ENCODE results near the gene DAD1. TPM values are rescaled to one million over a fixed set of nuclear protein-coding genes. Genes with fewer than 3 reads are reported as not detected.

DAD1 gene
- polyA plus RNA-seq, 1 of the 3 experiments (the other 2 are of a cell fraction): 406 TPM

DNA sequence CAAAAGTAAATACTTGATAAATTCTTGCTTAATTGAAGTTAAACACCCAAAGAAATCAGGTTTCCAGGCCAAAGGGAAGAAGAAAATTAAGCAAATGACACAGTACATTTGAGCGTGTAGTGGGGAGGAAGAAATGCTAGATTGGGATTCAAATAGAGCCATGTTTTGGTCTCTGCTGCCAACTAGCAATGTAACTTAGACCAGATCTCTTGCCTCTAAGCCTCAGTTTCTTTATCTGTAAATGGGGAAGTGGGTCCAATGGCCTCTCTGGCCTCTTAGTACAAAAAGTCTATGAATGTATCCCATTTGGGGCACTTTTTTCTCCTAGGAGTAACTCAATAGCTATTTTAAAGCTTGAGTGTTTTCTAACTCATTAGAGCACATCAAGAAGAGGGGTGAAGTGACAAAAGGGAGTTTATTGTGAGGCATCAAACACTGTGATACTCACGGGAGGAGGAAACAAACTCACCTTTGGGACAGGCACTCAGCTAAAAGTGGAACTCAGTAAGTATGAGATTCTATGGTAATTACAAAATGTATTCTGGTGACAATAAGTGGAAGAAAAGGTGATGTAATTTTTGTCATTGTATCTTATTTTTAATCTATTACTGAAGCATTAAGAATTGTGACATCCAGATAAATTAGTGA, 55.8 kb downstream of the DAD1 start:
- H3K27ac ChIP-seq (ENCODE audit: low read depth in 2 of 2, low read length in 1 of 2): peak overlapping the region in 1 of 2 experiments; percentile 32; a peak in 2 of 4 replicates
- TF ChIP-seq TEAD4 (IDR thresholded peaks at IDR 0.05; ENCODE audit: borderline replicate concordance, insufficient read depth) (no peak), EP300 (IDR thresholded peaks at IDR 0.05; ENCODE audit: borderline replicate concordance in 1 of 2, low read depth in 1 of 2, low read length in 1 of 2) (no peak), EZH2phosphoT487 (IDR thresholded peaks at IDR 0.05; ENCODE audit: borderline replicate concordance, low read depth) (no peak), JUND (IDR thresholded peaks at IDR 0.05) (no peak), ELF1 (IDR thresholded peaks at IDR 0.05) (no peak), MEF2A (IDR thresholded peaks at IDR 0.05; ENCODE audit: borderline replicate concordance, low read depth) (no peak), RFX5 (IDR thresholded peaks at IDR 0.05; ENCODE audit: low read length) (no peak), SMC3 (IDR thresholded peaks at IDR 0.05; ENCODE audit: low read depth, low read length) (no peak), POLR2AphosphoS5 (IDR thresholded peaks at IDR 0.05; ENCODE audit: low read depth, low read length) (no peak), NFIC (IDR thresholded peaks at IDR 0.05; ENCODE audit: borderline replicate concordance) (no peak)
- TF ChIP-seq, protein P1, sequence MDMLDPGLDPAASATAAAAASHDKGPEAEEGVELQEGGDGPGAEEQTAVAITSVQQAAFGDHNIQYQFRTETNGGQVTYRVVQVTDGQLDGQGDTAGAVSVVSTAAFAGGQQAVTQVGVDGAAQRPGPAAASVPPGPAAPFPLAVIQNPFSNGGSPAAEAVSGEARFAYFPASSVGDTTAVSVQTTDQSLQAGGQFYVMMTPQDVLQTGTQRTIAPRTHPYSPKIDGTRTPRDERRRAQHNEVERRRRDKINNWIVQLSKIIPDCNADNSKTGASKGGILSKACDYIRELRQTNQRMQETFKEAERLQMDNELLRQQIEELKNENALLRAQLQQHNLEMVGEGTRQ (IDR thresholded peaks at IDR 0.05; ENCODE audit: borderline replicate concordance, low read depth, low read length): no peak
- TF ChIP-seq, protein P2, sequence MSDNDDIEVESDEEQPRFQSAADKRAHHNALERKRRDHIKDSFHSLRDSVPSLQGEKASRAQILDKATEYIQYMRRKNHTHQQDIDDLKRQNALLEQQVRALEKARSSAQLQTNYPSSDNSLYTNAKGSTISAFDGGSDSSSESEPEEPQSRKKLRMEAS (IDR thresholded peaks at IDR 0.05; ENCODE audit: low read depth): no peak
- TF ChIP-seq, protein P3, sequence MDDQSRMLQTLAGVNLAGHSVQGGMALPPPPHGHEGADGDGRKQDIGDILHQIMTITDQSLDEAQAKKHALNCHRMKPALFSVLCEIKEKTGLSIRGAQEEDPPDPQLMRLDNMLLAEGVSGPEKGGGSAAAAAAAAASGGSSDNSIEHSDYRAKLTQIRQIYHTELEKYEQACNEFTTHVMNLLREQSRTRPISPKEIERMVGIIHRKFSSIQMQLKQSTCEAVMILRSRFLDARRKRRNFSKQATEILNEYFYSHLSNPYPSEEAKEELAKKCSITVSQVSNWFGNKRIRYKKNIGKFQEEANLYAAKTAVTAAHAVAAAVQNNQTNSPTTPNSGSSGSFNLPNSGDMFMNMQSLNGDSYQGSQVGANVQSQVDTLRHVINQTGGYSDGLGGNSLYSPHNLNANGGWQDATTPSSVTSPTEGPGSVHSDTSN (IDR thresholded peaks at IDR 0.05): no peak
- TF ChIP-seq, protein P4, sequence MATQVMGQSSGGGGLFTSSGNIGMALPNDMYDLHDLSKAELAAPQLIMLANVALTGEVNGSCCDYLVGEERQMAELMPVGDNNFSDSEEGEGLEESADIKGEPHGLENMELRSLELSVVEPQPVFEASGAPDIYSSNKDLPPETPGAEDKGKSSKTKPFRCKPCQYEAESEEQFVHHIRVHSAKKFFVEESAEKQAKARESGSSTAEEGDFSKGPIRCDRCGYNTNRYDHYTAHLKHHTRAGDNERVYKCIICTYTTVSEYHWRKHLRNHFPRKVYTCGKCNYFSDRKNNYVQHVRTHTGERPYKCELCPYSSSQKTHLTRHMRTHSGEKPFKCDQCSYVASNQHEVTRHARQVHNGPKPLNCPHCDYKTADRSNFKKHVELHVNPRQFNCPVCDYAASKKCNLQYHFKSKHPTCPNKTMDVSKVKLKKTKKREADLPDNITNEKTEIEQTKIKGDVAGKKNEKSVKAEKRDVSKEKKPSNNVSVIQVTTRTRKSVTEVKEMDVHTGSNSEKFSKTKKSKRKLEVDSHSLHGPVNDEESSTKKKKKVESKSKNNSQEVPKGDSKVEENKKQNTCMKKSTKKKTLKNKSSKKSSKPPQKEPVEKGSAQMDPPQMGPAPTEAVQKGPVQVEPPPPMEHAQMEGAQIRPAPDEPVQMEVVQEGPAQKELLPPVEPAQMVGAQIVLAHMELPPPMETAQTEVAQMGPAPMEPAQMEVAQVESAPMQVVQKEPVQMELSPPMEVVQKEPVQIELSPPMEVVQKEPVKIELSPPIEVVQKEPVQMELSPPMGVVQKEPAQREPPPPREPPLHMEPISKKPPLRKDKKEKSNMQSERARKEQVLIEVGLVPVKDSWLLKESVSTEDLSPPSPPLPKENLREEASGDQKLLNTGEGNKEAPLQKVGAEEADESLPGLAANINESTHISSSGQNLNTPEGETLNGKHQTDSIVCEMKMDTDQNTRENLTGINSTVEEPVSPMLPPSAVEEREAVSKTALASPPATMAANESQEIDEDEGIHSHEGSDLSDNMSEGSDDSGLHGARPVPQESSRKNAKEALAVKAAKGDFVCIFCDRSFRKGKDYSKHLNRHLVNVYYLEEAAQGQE (IDR thresholded peaks at IDR 0.05; ENCODE audit: low read depth, low read length): no peak
- TF ChIP-seq, protein P5, sequence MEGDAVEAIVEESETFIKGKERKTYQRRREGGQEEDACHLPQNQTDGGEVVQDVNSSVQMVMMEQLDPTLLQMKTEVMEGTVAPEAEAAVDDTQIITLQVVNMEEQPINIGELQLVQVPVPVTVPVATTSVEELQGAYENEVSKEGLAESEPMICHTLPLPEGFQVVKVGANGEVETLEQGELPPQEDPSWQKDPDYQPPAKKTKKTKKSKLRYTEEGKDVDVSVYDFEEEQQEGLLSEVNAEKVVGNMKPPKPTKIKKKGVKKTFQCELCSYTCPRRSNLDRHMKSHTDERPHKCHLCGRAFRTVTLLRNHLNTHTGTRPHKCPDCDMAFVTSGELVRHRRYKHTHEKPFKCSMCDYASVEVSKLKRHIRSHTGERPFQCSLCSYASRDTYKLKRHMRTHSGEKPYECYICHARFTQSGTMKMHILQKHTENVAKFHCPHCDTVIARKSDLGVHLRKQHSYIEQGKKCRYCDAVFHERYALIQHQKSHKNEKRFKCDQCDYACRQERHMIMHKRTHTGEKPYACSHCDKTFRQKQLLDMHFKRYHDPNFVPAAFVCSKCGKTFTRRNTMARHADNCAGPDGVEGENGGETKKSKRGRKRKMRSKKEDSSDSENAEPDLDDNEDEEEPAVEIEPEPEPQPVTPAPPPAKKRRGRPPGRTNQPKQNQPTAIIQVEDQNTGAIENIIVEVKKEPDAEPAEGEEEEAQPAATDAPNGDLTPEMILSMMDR (IDR thresholded peaks at IDR 0.05): no peak
- 77% methylated on average over 2 of the region's 2 CpGs for WGBS (ENCODE audit: low lambda C conversion rate)
- ChIA-PET POLR2A (no interaction called here), CTCF (interaction anchor here (2.1 to 3.2 kb wide), 3 partner anchors 23 to 320 kb away, joined by 7 to 15 read pairs (median 12); no protein-coding TSS in a partner anchor)
- no peaks in the 10 kb centered on the region for H3K9me2 ChIP-seq
- no peaks in the 10 kb centered on the region for H3K36me3 ChIP-seq (replicated peaks in 1 of 2; ENCODE audit: control insufficient read depth in 1 of 2, insufficient read depth in 2 of 2, low read length in 1 of 2)
- no peaks in the 10 kb centered on the region for H3K9me3 ChIP-seq
- no peak overlapping the region; the same call in 1 of the 2 replicates for H2AFZ ChIP-seq (ENCODE audit: low read depth)
- H3K4me2 ChIP-seq: peak overlapping the region; percentile 16; the same call in 1 of the 2 replicates
- no peak overlapping the region for H3K4me3 ChIP-seq (ENCODE audit: low read depth in 2 of 2, low read length in 1 of 2)
- H3K4me1 ChIP-seq (ENCODE audit: control insufficient read depth in 1 of 2, insufficient read depth in 2 of 2, low read depth in 1 of 2, low read length in 1 of 2): peaks cover 0 to 25% of the 10 kb centered on the region in 2 experiments; a peak in 3 of 4 replicates
- no peak overlapping the region for H3K9ac ChIP-seq
- peaks cover 5% of the 10 kb centered on the region for H3F3A ChIP-seq (replicated peaks; ENCODE audit: insufficient read depth)
- no peaks in the 10 kb centered on the region for H3K79me2 ChIP-seq (ENCODE audit: insufficient read depth)
- no peaks in the 10 kb centered on the region for H4K20me1 ChIP-seq (ENCODE audit: insufficient read depth)
- DNase-seq: no peak
- H3K27me3 ChIP-seq (ENCODE audit: insufficient read depth): no peaks in the 10 kb centered on the region

Measured in SK-N-SH (cell line).